GM10847 (cell line): ENCODE measurements around the gene BABAM1.

Experiments used
- POLR2A ChIP-seq: IDR thresholded peaks from 2 replicates; pipeline ENCODE4 v1.6.1; 2011; ENCODE audit not compliant: insufficient read length; ENCODE audit errors: extremely low read depth

The BABAM1 gene

GRCh38 chr19:17240062-17240752 is 27.0 kb upstream of the BABAM1 start:
- no peak for TF ChIP-seq POLR2A

- no peak for TF ChIP-seq POLR2A
Measured at GRCh38 chr19:17240826-17241399, 26.3 kb upstream of the BABAM1 start.

GRCh38 chr19:17242431-17243208 is 24.6 kb upstream of the BABAM1 start:
- TF ChIP-seq POLR2A: no peak

GRCh38 chr19:17243211-17243829 is 23.9 kb upstream of the BABAM1 start:
- no peak for TF ChIP-seq POLR2A

- no peak for TF ChIP-seq POLR2A
Measured at GRCh38 chr19:17243830-17244617, 23.2 kb upstream of the BABAM1 start.

- TF ChIP-seq POLR2A: no peak
Measured at GRCh38 chr19:17244618-17245534, 22.4 kb upstream of the BABAM1 start.

GRCh38 chr19:17245535-17245984 is 21.7 kb upstream of the BABAM1 start, which contains the start of gene NR2F6:
TSS of gene NR2F6 (minus strand) at chr19:17245919. CDS start at chr19:17245220, 699 bp downstream.
- no peak for TF ChIP-seq POLR2A

- TF ChIP-seq POLR2A: no peak
Measured at GRCh38 chr19:17246681-17247425, 20.4 kb upstream of the BABAM1 start.

- TF ChIP-seq POLR2A: no peak
Measured at GRCh38 chr19:17248011-17248776, 19.0 kb upstream of the BABAM1 start.

GRCh38 chr19:17249887-17250548 is 17.2 kb upstream of the BABAM1 start:
- TF ChIP-seq POLR2A: no peak

- TF ChIP-seq POLR2A: no peak
Measured at GRCh38 chr19:17254636-17255035, 12.6 kb upstream of the BABAM1 start.

- no peak for TF ChIP-seq POLR2A
Measured at GRCh38 chr19:17255150-17255621, 12.1 kb upstream of the BABAM1 start.
